Activated T-helper 17 cell treated with anti-CD3 and anti-CD28 coated beads, Interleukin-2, amount 50 U/mL, for 72 hours (primary cell): ENCODE results near the gene YWHAH. TPM values are rescaled to one million over a fixed set of nuclear protein-coding genes. Genes with fewer than 3 reads are reported as not detected.
A peak's percentile ranks its signal among the peaks of the same experiment; 100 is the strongest.

ENCODE experiments used
- ATAC-seq: fragments of 150-1000 bp; cut with Tn5 transposase; replicated peaks from 2 replicates; pipeline ENCODE4 v1.10.0; 2021; ENCODE audit warnings: mild to moderate bottlenecking, moderate library complexity
- H3K27ac Mint-ChIP-seq: one replicate; pipeline ENCODE4 v1.8.0; 2022; ENCODE audit warnings: mixed read lengths
- H3K27me3 Mint-ChIP-seq: one replicate; pipeline ENCODE4 v1.8.0; 2022; ENCODE audit warnings: mixed read lengths
- H3K36me3 Mint-ChIP-seq: one replicate; pipeline ENCODE4 v1.8.0; 2022; ENCODE audit warnings: low read depth, mild to moderate bottlenecking, mixed read lengths
- H3K4me1 Mint-ChIP-seq: one replicate; pipeline ENCODE4 v1.8.0; 2022; ENCODE audit warnings: mixed read lengths
- H3K4me3 Mint-ChIP-seq: one replicate; pipeline ENCODE4 v1.8.0; 2022; ENCODE audit warnings: mild to moderate bottlenecking, mixed read lengths
- H3K9me3 Mint-ChIP-seq: one replicate; pipeline ENCODE4 v1.8.0; 2022; ENCODE audit warnings: mixed read lengths
- total RNA-seq, 2 donors: library from RNA; stranded (reverse); gene quantifications; one replicate each; pipeline ENCODE4 v1.2.3, GENCODE V29; 2022

YWHAH gene
- total RNA-seq, 2 donors from 2014 or later = 168 to 211 TPM

DNA sequence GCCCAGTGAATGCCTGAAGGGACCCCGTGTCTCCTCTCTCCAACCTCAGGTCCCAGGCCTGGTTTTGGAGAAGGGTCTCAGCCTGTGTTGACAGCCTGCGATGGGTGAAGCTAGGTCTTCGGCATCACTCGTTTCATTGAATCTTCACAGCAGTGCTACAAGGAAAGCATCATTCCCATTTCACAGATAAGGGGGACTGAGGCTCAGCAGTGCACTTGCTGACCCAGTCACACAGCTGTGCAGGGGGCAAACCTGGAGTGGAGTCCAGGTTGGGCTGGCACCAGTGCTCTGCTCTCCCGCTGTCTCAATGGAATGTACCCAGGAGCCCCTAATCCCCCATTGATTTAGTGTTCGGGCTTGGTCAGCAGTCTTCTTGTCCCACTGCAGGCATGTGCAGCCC, 10.9 kb upstream of the YWHAH start:
- H3K27me3 Mint-ChIP-seq = peaks cover 3% of the 10 kb centered on the region
- H3K27ac Mint-ChIP-seq = no peak overlapping the region
- no peak overlapping the region for H3K4me3 Mint-ChIP-seq
- no peak for ATAC-seq
- no peaks in the 10 kb centered on the region for H3K9me3 Mint-ChIP-seq
- H3K36me3 Mint-ChIP-seq = no peaks in the 10 kb centered on the region
- H3K4me1 Mint-ChIP-seq = no peaks in the 10 kb centered on the region

DNA sequence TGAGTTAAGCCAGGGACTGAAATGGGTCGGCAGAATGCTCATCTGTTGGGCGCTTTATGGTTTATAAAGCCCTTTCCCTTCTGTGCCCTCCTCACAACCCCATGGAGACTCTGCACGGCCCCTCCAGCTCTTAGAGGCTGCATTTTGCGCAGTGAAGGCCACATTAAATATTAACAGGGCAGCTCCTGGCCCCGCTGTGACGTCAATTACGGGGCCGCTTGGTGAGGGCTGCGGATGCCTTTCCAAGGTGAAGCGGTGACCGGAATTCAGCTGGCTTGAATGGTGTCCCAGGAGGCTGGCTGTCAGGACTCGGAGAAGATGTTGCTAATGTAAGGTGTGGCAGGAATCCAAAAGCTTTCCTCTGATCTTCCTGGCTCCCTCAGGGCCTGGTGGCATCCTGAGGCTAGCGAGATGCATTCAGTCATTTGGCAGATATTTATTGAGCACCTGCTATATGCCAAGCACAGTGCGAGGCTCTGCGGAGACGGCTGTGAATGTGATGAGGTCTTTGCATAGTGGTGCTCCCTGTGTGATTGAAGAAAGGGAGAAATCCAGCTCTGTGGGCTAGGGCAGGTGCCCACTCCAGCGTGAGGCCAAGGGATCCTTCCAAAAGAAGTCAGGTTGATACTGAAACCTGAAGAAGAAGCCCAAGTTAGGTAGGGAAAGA, 10.4 kb upstream of the YWHAH start:
- no peak for ATAC-seq
- Mint-ChIP-seq H3K4me3 (no peak overlapping the region), H3K9me3 (no peaks in the 10 kb centered on the region), H3K27me3 (peaks cover 3% of the 10 kb centered on the region), H3K4me1 (no peaks in the 10 kb centered on the region), H3K27ac (no peak overlapping the region), H3K36me3 (no peaks in the 10 kb centered on the region)

DNA sequence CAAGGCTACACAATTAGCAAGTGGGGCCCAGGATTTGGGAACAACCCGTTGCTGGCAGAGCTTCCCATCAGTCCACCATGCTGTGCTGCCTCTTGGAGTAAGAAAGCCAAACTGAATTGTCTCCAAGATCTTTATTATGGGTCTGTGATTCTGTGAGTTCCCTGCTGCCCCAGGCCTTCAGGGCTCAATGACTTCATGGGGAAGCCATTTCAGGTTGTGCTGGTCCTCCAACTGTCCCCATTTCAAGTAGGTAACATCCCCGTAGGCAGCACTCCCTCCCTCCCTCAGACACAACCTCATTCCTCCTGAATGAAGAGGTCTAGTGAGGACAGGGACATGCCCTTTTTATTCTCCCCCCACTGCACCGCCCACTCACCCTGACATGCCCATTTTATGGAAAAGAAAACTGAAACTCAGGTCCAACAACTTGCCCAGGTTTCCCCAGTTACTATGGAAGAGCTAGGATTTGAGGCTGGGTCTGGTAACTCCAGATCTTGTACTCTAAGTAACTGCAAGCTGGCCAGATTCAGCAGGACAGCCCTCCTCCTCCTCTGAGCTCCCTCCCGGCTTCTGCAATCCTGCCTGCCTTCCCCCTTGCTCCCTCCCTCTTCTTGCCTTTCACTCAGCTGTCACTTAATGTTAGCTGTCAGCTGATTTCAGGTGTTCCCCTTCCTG, 8.2 kb upstream of the YWHAH start:
- Mint-ChIP-seq H3K4me1 (no peaks in the 10 kb centered on the region), H3K9me3 (no peaks in the 10 kb centered on the region), H3K27ac (no peak overlapping the region), H3K36me3 (no peaks in the 10 kb centered on the region), H3K4me3 (no peak overlapping the region), H3K27me3 (peaks cover 3% of the 10 kb centered on the region)
- ATAC-seq = no peak

DNA sequence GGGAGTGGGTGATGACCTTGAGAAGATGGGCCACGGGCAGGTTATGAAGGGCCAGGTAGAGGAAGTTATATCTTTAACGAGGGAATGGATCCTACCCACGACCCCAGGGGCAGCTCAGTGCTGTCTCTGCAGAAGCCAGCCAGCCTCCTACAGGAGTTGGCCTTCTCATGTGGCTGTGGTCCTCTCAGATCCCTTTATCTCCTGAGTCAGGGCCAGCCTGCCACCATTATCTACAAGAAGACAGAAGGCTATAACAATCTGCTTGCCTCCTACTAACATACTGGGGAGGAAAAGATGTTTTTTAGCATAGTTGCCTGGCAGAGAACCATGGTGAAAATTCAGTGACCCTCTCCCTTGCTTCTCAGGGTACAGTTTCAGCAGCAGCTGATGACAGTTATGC, 7.0 kb upstream of the YWHAH start:
- Mint-ChIP-seq H3K4me1 (peaks cover 4% of the 10 kb centered on the region), H3K36me3 (no peaks in the 10 kb centered on the region), H3K27me3 (no peaks in the 10 kb centered on the region), H3K4me3 (no peak overlapping the region), H3K9me3 (no peaks in the 10 kb centered on the region), H3K27ac (no peak overlapping the region)
- no peak for ATAC-seq

DNA sequence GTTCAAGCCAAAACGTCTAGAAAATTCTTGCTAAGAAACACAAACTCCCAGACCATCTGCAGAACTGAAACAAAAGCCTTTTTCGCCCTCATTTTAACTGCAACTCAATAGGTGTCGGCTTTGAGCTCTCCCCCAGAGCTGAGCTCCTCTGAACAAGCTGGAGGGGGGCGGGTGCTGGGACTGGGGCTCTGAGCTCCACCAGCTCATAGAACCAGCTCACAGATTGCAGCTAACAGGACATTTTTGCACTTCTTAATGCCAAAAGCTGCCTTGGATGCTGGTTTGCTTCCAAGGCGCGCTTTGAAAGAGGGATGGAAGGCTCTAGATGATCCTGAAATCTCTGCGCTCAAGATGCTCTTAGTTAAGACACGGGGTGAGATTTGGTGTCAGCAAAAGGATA, 6.0 kb upstream of the YWHAH start:
- ATAC-seq = no peak
- Mint-ChIP-seq H3K36me3 (no peaks in the 10 kb centered on the region), H3K27ac (no peak overlapping the region), H3K4me1 (peaks cover 5% of the 10 kb centered on the region), H3K9me3 (no peaks in the 10 kb centered on the region), H3K27me3 (no peaks in the 10 kb centered on the region), H3K4me3 (no peak overlapping the region)

DNA sequence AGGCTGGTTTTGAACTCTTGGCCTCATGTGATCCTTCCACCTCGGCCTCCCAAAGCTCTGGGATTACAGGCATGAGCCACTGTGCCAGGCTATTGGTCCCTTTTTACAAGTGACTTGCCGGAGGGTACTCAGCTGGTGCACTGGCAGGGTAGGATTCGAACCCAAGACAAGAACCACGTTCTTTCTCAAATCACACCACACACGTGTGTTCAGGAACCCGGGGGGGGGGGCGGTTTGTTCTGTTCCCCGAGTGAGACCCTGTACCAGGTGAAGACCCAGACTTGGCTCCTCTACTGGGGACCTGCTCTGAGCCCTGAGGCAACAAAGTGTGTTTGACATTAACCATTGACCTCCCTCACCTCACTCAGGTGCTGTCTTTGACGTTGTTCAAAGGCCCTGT, 3.8 kb upstream of the YWHAH start:
- Mint-ChIP-seq H3K27me3 (no peaks in the 10 kb centered on the region), H3K27ac (no peak overlapping the region), H3K36me3 (no peaks in the 10 kb centered on the region), H3K4me1 (peaks cover 5% of the 10 kb centered on the region), H3K9me3 (no peaks in the 10 kb centered on the region), H3K4me3 (no peak overlapping the region)
- ATAC-seq = no peak

DNA sequence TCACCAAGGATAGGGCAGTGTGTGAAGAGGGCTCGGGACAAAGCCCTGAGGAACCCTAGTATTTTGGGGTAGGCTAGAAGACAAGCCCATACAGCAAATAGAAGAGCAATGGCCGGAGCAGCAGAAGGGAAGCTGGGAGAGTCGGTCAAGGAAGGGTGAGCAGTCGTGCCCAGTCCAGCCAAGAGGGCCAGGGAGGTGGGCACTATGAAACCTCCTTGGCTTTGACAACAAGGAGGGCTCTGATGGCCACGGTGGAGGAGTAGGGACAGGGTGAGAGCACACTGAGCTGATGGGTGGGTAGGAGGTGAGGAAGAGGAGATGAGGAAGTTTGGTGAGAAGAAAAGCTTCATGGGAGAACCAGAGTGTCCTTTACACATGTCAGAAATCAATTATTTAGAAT, 2.2 kb upstream of the YWHAH start:
- H3K27me3 Mint-ChIP-seq = no peaks in the 10 kb centered on the region
- peaks cover 2% of the 10 kb centered on the region for H3K36me3 Mint-ChIP-seq
- H3K4me1 Mint-ChIP-seq = peaks cover 7% of the 10 kb centered on the region
- H3K4me3 Mint-ChIP-seq = peak overlapping the region; percentile 86
- ATAC-seq = no peak
- H3K9me3 Mint-ChIP-seq = no peaks in the 10 kb centered on the region
- peak overlapping the region; percentile 3 for H3K27ac Mint-ChIP-seq

DNA sequence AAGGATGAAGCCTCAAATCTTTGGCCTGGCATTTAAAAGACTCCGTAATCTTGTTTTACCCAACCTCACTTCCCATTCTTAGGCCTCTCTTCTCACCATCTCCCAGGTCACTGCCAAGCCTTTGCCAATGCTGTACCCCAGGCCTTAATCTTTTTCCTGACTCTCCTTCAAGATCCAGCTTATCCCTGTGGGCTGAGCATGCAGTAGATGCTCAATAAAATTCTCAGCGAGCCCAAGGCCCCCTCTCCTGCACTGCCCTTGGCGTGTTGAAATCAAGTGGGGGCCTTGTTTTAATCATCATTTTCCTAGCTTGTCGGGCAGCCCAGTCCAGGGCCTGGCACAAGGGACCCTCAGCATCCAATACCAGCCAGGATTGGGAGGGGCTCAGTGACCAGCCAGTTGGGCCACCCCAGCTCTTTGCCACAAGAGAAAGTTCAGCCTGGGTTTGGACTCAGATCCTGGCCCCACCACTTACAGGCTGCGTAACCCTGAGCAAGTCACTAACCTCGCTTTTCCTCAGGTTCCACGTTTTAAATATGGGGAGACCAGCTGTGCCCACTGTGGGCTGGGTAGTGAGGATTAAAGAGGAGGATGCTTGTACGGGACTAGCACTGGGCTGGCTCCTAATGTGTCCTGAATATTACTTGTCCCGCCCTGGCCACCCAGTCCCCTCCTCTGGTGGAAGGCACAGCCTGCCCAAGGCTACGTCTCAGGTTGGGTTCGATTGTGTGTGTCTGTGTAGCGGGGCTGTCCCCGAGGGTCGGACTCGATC, 943 bp upstream of the YWHAH start:
- peaks cover 15% of the 10 kb centered on the region for H3K36me3 Mint-ChIP-seq
- H3K4me1 Mint-ChIP-seq = peaks cover 13% of the 10 kb centered on the region
- peak overlapping the region; percentile 75 for H3K27ac Mint-ChIP-seq
- no peaks in the 10 kb centered on the region for H3K9me3 Mint-ChIP-seq
- H3K4me3 Mint-ChIP-seq = peak overlapping the region; percentile 86
- ATAC-seq = no peak
- no peaks in the 10 kb centered on the region for H3K27me3 Mint-ChIP-seq

DNA sequence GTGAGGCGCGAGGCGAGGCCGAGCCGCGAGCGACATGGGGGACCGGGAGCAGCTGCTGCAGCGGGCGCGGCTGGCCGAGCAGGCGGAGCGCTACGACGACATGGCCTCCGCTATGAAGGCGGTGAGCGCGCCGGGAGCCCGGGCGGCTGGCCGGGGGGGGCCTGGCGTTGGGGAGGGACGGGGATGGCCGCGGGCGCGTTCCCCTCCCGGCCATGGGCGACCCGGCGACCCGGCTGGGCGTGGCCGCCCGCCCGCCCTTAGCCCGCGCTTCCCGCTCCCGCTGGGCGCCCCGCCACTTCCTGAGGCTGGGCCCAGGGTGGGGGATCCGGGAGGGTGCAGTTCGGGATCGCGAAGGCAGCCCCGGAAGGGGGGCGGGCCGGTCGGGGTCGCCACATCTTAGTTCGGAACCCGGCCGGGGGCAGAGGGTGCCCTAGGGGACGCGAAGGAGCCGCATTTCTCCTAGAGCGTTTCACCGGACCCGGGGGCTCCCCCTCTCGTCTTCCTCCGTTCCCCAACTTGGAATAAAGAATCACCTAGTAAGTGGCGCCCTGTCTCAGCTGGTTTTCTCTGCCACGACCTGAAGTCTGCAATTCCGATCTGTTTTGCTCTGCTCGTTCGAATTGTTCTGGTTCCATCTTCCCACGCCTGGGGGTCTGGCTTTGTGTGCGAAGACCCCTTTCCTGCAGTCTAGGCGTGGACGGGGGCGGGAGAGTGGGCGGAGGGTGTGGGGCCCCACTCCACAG, 536 bp downstream of the YWHAH start:
- H3K36me3 Mint-ChIP-seq = peaks cover 30% of the 10 kb centered on the region
- H3K27me3 Mint-ChIP-seq = no peaks in the 10 kb centered on the region
- H3K9me3 Mint-ChIP-seq = no peaks in the 10 kb centered on the region
- ATAC-seq = peak; percentile 27
- H3K4me3 Mint-ChIP-seq = peak overlapping the region; percentile 86
- peaks cover 13% of the 10 kb centered on the region for H3K4me1 Mint-ChIP-seq
- no peak overlapping the region for H3K27ac Mint-ChIP-seq

DNA sequence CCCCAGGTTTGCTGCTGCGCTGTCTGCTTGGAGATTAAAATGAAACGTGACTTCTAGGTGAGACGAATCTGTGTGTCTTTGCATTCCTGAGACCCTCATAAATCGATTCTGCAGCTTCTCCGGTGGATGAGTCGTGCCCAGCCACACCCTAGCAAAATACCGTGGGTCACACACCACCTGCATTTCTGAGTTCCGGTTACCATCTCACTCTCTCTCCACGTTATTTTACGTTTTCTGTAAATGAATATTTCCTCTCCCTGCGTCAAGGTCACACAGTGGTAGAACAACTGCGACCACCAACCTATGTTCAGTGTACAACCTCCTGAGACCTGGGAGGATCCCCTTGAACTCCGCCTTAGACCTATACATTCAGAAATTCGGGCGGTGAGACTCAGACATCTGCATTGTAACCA, 1.1 kb downstream of the YWHAH start:
- H3K4me3 Mint-ChIP-seq = no peak overlapping the region
- no peaks in the 10 kb centered on the region for H3K9me3 Mint-ChIP-seq
- ATAC-seq = no peak
- H3K27ac Mint-ChIP-seq = no peak overlapping the region
- peaks cover 36% of the 10 kb centered on the region for H3K36me3 Mint-ChIP-seq
- H3K27me3 Mint-ChIP-seq = no peaks in the 10 kb centered on the region
- peaks cover 16% of the 10 kb centered on the region for H3K4me1 Mint-ChIP-seq

DNA sequence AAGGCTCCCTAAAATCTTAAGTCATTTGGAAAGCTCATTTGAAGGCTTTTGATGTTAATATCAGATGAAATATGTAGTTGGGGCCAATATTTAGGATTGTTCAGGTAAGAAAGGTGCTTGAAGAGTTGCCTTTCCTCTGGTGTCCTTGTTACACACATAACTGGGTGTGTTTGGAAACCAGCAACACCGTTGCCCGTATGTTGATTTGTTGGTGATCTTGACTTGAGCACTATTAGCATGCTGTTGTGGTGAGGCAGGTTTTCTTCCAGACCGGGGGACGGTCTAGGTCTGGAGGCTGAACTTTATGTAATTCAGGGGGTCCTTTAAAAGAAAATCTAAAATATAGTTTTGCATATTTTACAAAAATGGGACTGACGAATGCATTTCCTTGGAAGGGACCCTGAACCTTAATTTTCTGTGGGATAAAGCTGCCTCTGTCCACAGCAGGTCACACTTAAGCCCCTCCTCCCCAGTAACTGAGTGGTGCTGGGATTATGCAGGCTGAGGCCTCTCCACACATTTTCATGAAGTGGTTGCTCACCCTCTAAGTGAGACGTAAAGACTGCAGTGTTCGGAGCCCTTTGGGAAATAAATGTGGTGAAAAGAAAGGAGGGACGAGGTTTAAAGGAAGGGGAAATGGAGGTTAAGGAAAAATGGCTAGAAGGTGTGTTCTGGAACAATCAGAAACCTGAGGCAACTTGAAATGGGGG, 1.8 kb downstream of the YWHAH start:
- no peaks in the 10 kb centered on the region for H3K9me3 Mint-ChIP-seq
- H3K4me1 Mint-ChIP-seq = peaks cover 21% of the 10 kb centered on the region
- no peaks in the 10 kb centered on the region for H3K27me3 Mint-ChIP-seq
- no peak overlapping the region for H3K27ac Mint-ChIP-seq
- H3K36me3 Mint-ChIP-seq = peaks cover 43% of the 10 kb centered on the region
- no peak for ATAC-seq
- H3K4me3 Mint-ChIP-seq = no peak overlapping the region

DNA sequence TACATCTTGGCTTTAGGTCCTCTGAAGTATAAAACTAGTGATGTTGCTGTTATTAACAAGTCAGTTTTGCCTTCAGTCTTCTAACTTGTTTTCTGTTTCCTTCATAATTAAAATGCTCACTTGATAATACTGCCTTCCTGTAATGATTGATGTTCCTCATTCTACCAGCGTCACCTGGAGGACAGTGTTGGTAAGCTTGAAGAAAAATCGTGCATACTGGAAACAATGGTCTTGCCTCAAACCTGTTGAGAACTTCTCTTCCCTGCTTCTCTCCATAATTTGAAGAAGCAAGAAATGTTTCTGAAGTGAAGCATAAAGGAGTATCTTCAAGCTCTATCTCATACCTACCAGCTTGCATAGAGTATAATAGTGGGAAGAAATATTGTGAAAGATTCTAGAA, 3.0 kb downstream of the YWHAH start:
- no peak overlapping the region for H3K4me3 Mint-ChIP-seq
- peaks cover 28% of the 10 kb centered on the region for H3K4me1 Mint-ChIP-seq
- peaks cover 54% of the 10 kb centered on the region for H3K36me3 Mint-ChIP-seq
- H3K9me3 Mint-ChIP-seq = no peaks in the 10 kb centered on the region
- no peak for ATAC-seq
- no peaks in the 10 kb centered on the region for H3K27me3 Mint-ChIP-seq
- H3K27ac Mint-ChIP-seq = peak overlapping the region; percentile 22

DNA sequence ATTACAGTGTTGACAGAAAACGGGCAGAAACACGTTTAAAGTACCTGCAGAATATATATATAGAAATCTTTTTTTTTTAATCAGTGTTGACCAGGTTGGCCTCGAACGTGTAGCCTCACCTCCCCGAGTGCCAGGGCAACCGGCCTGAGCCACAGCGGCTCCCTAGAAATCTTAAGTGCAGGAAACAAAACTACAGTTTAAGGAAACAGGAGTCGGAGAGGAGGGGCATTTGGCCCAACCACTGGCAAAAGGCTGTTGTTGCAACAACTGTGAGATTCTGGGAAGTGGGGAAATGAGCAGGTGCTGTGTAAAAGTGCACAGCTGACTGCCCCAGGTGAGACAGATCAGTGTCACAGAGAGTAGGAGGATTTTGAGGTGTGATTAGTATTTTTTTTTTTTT, 3.7 kb downstream of the YWHAH start:
- Mint-ChIP-seq H3K36me3 (peaks cover 61% of the 10 kb centered on the region), H3K27ac (peak overlapping the region; percentile 40), H3K9me3 (no peaks in the 10 kb centered on the region), H3K4me1 (peaks cover 31% of the 10 kb centered on the region), H3K27me3 (no peaks in the 10 kb centered on the region), H3K4me3 (no peak overlapping the region)
- no peak for ATAC-seq

DNA sequence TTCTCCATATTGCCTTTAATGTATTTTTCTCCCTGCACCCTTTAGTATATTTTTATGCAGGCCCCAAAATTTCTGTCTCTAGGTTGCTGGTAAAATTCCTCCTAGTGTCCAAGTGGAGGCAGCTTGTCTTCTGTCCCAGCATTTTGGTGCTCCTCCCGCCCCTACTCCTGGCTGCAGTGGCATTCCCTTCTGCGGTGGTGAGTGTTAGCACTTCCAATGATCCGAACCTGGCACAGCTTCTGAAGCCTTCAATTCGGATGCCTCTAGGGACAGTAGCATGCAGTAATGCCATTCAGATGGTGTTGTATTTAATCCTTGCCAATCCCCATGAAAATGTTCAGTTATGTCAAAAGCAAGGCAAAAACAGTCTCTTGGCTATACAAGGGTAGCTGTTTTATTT, 5.9 kb downstream of the YWHAH start:
- Mint-ChIP-seq H3K4me3 (peak overlapping the region; percentile 77), H3K9me3 (peaks cover 4% of the 10 kb centered on the region), H3K27ac (peak overlapping the region; percentile 92), H3K36me3 (peaks cover 84% of the 10 kb centered on the region), H3K27me3 (no peaks in the 10 kb centered on the region), H3K4me1 (peaks cover 54% of the 10 kb centered on the region)
- no peak for ATAC-seq
